Measurements from ENCODE around the gene CRACR2B.

DNA sequence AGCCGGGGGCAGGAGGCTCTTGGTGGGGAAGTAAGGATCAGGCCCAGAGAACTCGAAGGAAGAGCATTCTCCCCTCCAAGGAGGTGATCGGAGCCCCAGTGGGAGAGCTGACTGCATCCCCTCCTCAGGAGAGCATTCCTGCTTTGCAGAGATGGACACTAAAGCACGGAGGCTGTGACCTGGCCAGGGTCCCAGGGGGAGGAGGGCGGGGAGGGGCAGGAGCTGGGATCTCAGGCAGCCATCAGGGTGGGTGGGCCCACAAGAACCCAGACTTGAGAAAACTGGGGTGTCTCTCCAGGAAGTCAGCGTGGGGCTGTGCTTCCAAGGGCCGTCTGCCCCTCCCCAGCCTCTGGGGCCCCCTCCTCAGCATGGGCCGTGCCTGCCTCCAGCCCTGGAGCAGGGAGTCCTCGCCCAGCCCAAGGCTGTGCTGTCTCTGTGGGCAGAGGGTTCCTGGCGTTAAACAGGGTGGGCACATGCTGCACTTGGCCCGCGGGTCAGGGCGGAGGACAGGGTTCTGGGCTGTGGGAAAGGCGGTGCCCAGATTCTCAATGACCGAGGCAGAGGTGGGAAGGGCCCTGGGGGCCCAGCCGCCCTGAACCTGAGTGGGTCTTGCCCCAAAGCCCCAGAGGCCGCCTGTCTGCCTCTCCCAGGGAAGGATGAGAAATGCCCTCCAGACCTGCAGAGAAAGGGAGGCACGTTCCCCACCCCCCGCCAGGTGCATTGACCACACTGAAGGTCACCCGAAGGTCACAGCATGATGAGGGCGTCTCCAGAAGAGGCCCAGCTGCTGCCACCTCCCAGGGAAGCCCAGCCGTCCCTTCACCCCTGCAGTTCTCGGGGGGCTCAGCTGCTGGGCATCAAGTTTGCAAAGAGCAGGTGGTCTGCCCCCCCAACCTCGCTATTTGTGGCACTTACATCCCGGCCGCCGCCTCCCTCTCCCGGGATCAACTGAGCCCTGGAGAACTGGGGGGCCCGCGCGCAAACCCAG lies 38.5 kb upstream of the CRACR2B start:
- TF ChIP-seq POLR2A (IDR thresholded peaks at IDR 0.05) = no peak
- TF ChIP-seq, protein P1, sequence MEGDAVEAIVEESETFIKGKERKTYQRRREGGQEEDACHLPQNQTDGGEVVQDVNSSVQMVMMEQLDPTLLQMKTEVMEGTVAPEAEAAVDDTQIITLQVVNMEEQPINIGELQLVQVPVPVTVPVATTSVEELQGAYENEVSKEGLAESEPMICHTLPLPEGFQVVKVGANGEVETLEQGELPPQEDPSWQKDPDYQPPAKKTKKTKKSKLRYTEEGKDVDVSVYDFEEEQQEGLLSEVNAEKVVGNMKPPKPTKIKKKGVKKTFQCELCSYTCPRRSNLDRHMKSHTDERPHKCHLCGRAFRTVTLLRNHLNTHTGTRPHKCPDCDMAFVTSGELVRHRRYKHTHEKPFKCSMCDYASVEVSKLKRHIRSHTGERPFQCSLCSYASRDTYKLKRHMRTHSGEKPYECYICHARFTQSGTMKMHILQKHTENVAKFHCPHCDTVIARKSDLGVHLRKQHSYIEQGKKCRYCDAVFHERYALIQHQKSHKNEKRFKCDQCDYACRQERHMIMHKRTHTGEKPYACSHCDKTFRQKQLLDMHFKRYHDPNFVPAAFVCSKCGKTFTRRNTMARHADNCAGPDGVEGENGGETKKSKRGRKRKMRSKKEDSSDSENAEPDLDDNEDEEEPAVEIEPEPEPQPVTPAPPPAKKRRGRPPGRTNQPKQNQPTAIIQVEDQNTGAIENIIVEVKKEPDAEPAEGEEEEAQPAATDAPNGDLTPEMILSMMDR (IDR thresholded peaks at IDR 0.05) = no peak
- no peak for TF ChIP-seq EP300 (IDR thresholded peaks at IDR 0.05)
